GM12891 (cell line): Measurements from ENCODE around the gene PEAK1.

Source experiments
- POLR2A ChIP-seq: IDR thresholded peaks from 2 replicates; pipeline ENCODE4 v1.6.1; 2011; ENCODE audit warnings: low read depth, low read length, control low read depth
- TAF1 ChIP-seq: IDR thresholded peaks from 2 replicates; pipeline ENCODE4 v1.6.1; 2011; ENCODE audit warnings: low read depth, low read length, control low read depth

DNA sequence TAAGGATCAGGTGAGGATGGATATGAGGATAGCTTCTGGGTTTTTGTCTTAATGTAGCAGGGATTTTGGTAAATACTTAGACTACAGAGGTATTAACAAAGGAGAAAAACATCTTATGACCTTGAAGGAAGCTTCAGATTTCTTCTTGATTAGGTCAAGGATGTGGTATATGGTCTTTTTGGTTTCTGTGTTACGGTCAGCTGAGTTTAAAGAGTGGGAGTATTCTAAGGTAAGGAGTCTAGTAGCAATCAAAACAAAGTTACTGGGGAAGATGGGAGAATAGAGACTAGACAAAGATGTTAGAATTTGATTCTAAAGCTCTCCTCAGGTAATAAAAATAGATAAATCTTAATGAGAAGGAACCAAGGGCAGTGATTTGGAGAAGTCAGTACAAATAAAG, 7.0 kb upstream of the PEAK1 start:
- TF ChIP-seq TAF1: no peak
- TF ChIP-seq POLR2A: no peak
